Panc1 (cell line): ENCODE data around the gene MIXL1.

Experiments used
- POLR2AphosphoS5 ChIP-seq: IDR thresholded peaks from 2 replicates; pipeline ENCODE4 v1.6.1; 2012; ENCODE audit warnings: mild to moderate bottlenecking, low read depth, low read length, moderate library complexity
- SIN3A ChIP-seq: IDR thresholded peaks from 2 replicates; pipeline ENCODE4 v1.6.1; 2012; ENCODE audit warnings: low read depth, mild to moderate bottlenecking, low read length, moderate library complexity, borderline replicate concordance; ENCODE audit not compliant: insufficient read depth
- TF ChIP-seq, protein P1 (sequence below): fragments of 450-650 bp; IDR thresholded peaks from 2 replicates; pipeline ENCODE4 v1.5.1; 2017; ENCODE audit warnings: mild to moderate bottlenecking
- TF ChIP-seq, protein P2 (sequence below), 2 experiments: IDR thresholded peaks; 2 replicates each; pipeline ENCODE4 v1.6.1; 2011 to 2012; ENCODE audit warnings: low read depth in 2 of 2, control low read depth in 1 of 2, low read length in 1 of 2, mild to moderate bottlenecking in 1 of 2, moderate library complexity in 1 of 2; ENCODE audit not compliant: insufficient read depth in 1 of 2

DNA sequence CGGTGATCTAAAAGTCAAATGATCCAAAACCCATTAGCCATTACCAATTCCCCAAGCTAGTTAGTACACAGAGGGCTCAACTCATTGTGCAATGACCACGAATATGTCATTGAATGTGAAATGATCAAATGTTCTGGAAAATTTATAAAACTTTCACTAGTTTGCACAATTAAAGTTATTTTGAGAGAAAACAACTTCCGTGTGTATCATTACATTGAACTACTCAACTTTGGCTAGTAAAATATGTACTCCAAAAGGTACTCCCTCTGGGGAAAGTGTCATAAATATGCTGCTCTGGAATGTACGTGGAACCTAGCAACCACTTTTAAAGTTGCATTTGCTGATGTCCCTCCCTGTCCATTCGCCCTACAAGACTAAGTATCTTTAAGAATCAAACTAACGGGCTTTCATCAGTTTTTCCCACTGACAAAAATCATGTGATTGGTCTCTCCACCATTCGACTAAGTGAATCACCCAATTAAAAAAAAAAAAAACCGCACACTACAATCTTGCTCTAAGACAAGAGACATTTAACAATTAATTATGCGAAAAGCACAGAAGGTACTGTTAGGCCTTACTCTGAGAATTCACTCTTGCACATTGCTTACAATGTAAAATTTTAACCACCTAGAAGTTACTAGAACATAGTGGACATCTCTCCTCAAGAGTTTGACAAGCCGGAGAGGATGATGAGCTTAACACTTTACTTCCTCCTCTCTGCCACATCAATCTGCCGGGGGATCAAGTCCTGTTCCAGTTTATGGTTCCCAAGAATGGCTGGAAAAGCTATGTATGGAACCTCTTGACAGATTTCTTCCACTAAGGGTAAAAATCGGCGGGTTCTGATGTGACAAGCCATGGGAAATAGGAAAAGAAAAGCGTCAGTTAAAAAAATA lies 38.1 kb upstream of the MIXL1 start:
- TF ChIP-seq, protein P1, sequence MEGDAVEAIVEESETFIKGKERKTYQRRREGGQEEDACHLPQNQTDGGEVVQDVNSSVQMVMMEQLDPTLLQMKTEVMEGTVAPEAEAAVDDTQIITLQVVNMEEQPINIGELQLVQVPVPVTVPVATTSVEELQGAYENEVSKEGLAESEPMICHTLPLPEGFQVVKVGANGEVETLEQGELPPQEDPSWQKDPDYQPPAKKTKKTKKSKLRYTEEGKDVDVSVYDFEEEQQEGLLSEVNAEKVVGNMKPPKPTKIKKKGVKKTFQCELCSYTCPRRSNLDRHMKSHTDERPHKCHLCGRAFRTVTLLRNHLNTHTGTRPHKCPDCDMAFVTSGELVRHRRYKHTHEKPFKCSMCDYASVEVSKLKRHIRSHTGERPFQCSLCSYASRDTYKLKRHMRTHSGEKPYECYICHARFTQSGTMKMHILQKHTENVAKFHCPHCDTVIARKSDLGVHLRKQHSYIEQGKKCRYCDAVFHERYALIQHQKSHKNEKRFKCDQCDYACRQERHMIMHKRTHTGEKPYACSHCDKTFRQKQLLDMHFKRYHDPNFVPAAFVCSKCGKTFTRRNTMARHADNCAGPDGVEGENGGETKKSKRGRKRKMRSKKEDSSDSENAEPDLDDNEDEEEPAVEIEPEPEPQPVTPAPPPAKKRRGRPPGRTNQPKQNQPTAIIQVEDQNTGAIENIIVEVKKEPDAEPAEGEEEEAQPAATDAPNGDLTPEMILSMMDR = no peak
- TF ChIP-seq POLR2AphosphoS5 = no peak
- TF ChIP-seq, protein P2, sequence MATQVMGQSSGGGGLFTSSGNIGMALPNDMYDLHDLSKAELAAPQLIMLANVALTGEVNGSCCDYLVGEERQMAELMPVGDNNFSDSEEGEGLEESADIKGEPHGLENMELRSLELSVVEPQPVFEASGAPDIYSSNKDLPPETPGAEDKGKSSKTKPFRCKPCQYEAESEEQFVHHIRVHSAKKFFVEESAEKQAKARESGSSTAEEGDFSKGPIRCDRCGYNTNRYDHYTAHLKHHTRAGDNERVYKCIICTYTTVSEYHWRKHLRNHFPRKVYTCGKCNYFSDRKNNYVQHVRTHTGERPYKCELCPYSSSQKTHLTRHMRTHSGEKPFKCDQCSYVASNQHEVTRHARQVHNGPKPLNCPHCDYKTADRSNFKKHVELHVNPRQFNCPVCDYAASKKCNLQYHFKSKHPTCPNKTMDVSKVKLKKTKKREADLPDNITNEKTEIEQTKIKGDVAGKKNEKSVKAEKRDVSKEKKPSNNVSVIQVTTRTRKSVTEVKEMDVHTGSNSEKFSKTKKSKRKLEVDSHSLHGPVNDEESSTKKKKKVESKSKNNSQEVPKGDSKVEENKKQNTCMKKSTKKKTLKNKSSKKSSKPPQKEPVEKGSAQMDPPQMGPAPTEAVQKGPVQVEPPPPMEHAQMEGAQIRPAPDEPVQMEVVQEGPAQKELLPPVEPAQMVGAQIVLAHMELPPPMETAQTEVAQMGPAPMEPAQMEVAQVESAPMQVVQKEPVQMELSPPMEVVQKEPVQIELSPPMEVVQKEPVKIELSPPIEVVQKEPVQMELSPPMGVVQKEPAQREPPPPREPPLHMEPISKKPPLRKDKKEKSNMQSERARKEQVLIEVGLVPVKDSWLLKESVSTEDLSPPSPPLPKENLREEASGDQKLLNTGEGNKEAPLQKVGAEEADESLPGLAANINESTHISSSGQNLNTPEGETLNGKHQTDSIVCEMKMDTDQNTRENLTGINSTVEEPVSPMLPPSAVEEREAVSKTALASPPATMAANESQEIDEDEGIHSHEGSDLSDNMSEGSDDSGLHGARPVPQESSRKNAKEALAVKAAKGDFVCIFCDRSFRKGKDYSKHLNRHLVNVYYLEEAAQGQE (IDR thresholded peaks at IDR 0.05; ENCODE audit: insufficient read depth in 1 of 2, low read depth in 2 of 2, low read length in 1 of 2) = no peak
- no peak for TF ChIP-seq SIN3A
